Lower leg skin (tissue), 3 donors: Measurements from ENCODE around the gene OXSR1.

ENCODE experiments used
- CTCF ChIP-seq, 3 donors: fragments of 450-650 bp; IDR thresholded peaks; one replicate each; pipeline ENCODE4 v1.5.1; 2016; ENCODE audit warnings: antibody characterized with exemption in 3 of 3, mild to moderate bottlenecking in 3 of 3, moderate library complexity in 2 of 3
- POLR2A ChIP-seq, 2 donors: fragments of 450-650 bp; IDR thresholded peaks; one replicate each; pipeline ENCODE4 v1.6.1; 2016 to 2017; ENCODE audit warnings: antibody characterized with exemption in 2 of 2, mild to moderate bottlenecking in 1 of 2, moderate library complexity in 1 of 2

- no peak for TF ChIP-seq CTCF (IDR thresholded peaks at IDR 0.05)
- no peak for TF ChIP-seq POLR2A (IDR thresholded peaks at IDR 0.05)
Measured at GRCh38 chr3:38177181-38177580, 11.8 kb downstream of the OXSR1 start.
